Measurements from ENCODE around the gene P2RX1.

- TF ChIP-seq, protein P1, sequence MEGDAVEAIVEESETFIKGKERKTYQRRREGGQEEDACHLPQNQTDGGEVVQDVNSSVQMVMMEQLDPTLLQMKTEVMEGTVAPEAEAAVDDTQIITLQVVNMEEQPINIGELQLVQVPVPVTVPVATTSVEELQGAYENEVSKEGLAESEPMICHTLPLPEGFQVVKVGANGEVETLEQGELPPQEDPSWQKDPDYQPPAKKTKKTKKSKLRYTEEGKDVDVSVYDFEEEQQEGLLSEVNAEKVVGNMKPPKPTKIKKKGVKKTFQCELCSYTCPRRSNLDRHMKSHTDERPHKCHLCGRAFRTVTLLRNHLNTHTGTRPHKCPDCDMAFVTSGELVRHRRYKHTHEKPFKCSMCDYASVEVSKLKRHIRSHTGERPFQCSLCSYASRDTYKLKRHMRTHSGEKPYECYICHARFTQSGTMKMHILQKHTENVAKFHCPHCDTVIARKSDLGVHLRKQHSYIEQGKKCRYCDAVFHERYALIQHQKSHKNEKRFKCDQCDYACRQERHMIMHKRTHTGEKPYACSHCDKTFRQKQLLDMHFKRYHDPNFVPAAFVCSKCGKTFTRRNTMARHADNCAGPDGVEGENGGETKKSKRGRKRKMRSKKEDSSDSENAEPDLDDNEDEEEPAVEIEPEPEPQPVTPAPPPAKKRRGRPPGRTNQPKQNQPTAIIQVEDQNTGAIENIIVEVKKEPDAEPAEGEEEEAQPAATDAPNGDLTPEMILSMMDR (IDR thresholded peaks at IDR 0.05; ENCODE audit: low read length) = no peak
- TF ChIP-seq EZH2 (optimal IDR thresholded peaks at IDR 0.05; ENCODE audit: low read depth, low read length) = no peak
Measured at GRCh38 chr17:3904501-3904900, 11.8 kb downstream of the P2RX1 start.

Data from MM.1S (cell line).